Measurements from ENCODE around the gene EDN2.

The EDN2 gene

DNA sequence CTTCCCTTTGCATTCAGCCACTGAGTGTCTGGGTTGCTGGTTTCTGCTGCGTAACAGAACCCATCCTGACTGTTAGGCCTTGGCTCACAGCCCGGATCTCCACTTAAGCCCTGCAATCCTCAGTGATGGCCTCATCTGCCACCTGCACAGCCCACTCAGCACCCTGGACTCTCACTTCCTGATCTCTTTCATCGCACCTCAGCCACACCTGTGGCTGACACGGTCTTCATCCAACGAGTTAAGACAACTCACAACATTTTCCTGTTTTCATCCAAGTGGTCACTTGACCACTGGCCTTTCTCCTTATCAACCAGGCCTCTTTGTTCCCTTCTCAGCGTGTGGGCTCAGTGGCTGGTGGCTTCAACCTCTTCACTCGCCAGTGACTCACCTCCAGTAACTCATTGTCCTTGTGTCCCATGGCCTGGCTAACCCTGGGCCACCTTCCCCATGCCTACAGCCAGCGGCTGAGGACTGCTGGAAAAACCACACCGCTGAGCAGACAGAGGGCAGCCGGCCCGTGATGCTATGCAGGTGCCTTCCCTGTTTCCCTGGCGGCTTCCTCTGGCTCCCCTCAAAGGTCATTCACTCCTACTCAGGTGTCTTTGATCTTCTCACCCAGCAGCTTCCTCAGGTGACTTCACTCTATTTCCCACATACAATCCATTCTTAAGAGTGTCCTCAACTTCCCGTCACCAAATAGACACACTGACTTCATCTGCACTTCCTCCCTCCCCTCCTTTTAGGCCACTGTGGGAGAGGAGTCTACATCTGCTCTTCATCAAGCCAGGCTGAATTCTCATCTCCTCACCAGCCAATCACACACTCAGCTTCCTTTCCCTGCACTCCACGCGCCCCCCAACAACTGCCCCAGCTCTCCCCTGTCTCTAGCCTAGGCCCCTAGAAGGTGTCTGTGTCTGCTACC, 19.9 kb upstream of the EDN2 start:
- DNase-seq, result no peak
- H3K27me3 ChIP-seq (replicated peaks in 2 of 5; ENCODE audit: control insufficient read depth in 4 of 5, insufficient read depth in 5 of 5, low read length in 4 of 5), result no peaks in the 10 kb centered on the region
- WGBS (ENCODE audit: insufficient coverage), result 92% methylated on average over 14 of the region's 15 CpGs
- no peaks in the 10 kb centered on the region for H3K9me3 ChIP-seq (ENCODE audit: control extremely low read depth in 1 of 5, control insufficient read depth in 4 of 5, insufficient read depth in 2 of 5, low read depth in 1 of 5, low read length in 4 of 5)
- ChIA-PET POLR2A (no interaction called here), CTCF (no interaction called here)
- H3K36me3 ChIP-seq (ENCODE audit: control insufficient read depth in 4 of 4, insufficient read depth in 4 of 4, low read length in 3 of 4), result no peaks in the 10 kb centered on the region
- H3K4me3 ChIP-seq (ENCODE audit: control insufficient read depth in 1 of 7, extremely low read depth in 1 of 7, insufficient read depth in 4 of 7, low read depth in 2 of 7, low read length in 6 of 7), result no peak overlapping the region
- H3K4me1 ChIP-seq (ENCODE audit: control extremely low read depth in 1 of 4, control insufficient read depth in 4 of 4, insufficient read depth in 4 of 4, low read length in 3 of 4), result peaks cover 0 to 7% (median 2%) of the 10 kb centered on the region in 4 experiments
- H3K27ac ChIP-seq (ENCODE audit: insufficient read depth in 1 of 2, low read depth in 1 of 2, low read length in 2 of 2, poor library complexity in 1 of 2, severe bottlenecking in 2 of 2), result no peak overlapping the region

DNA sequence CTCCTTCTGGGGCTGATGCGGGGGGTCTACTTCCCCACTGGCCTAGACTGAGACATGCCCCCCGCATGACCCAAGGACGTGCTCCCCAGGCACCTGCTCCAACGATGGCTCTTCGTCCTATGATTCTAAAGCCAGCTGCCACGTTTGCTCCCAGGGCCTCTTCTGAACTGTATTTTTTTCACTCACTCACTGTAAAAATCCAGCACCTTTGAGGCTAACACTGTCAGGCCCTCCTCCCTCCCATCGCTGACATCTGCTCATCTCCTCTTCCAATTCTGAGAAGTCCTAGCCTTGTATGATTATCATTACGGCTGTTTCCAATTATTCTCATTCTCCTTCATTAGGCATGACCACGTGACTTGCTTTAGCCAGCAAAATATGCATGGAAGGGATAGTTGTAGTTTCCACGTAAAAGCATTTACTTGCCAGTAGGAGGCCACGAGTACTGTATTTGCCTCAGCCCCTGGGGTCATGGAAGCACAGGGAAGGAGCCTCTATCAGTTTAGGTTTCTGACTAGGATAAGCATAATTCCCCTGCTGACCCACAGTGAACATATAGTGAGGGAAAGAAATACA, 19.1 kb upstream of the EDN2 start:
- Histone ChIP-seq H3K4me3 (ENCODE audit: control insufficient read depth in 1 of 7, extremely low read depth in 1 of 7, insufficient read depth in 4 of 7, low read depth in 2 of 7, low read length in 6 of 7) (no peak overlapping the region), H3K4me1 (ENCODE audit: control extremely low read depth in 1 of 4, control insufficient read depth in 4 of 4, insufficient read depth in 4 of 4, low read length in 3 of 4) (peaks cover 0 to 3% (median 1%) of the 10 kb centered on the region in 4 experiments), H3K9me3 (ENCODE audit: control extremely low read depth in 1 of 5, control insufficient read depth in 4 of 5, insufficient read depth in 2 of 5, low read depth in 1 of 5, low read length in 4 of 5) (no peaks in the 10 kb centered on the region), H3K36me3 (ENCODE audit: control insufficient read depth in 4 of 4, insufficient read depth in 4 of 4, low read length in 3 of 4) (no peaks in the 10 kb centered on the region), H3K27ac (ENCODE audit: insufficient read depth in 1 of 2, low read depth in 1 of 2, low read length in 2 of 2, poor library complexity in 1 of 2, severe bottlenecking in 2 of 2) (no peak overlapping the region), H3K27me3 (replicated peaks in 2 of 5; ENCODE audit: control insufficient read depth in 4 of 5, insufficient read depth in 5 of 5, low read length in 4 of 5) (no peaks in the 10 kb centered on the region)
- no peak for DNase-seq
- ChIA-PET POLR2A (no interaction called here), CTCF (no interaction called here)
- 98% methylated on average over 10 of the region's 11 CpGs for WGBS (ENCODE audit: insufficient coverage)

DNA sequence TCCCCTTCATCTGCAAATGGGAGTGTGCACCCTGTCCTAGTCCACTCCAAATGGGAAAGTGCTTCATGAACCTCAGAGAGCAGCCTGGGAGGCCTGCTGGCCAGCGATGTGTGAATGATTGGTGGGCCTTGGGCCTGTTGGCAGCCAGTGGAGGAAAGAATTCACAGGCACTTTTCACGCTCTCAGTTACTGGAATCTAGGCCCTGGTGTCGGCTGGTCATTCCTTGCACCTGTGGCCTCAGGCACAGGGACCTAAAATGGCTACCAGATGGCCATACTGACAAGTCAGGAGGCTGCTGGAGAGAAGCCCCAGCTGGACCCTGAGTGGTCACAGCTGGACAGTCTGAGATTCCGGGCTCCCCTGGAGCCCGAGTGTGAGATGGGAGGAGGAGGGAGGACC, 18.4 kb upstream of the EDN2 start:
- Histone ChIP-seq H3K36me3 (ENCODE audit: control insufficient read depth in 4 of 4, insufficient read depth in 4 of 4, low read length in 3 of 4) (no peaks in the 10 kb centered on the region), H3K9me3 (ENCODE audit: control extremely low read depth in 1 of 5, control insufficient read depth in 4 of 5, insufficient read depth in 2 of 5, low read depth in 1 of 5, low read length in 4 of 5) (no peaks in the 10 kb centered on the region), H3K4me1 (ENCODE audit: control extremely low read depth in 1 of 4, control insufficient read depth in 4 of 4, insufficient read depth in 4 of 4, low read length in 3 of 4) (peaks cover 0 to 4% (median 2%) of the 10 kb centered on the region in 4 experiments), H3K27ac (ENCODE audit: insufficient read depth in 1 of 2, low read depth in 1 of 2, low read length in 2 of 2, poor library complexity in 1 of 2, severe bottlenecking in 2 of 2) (no peak overlapping the region), H3K27me3 (replicated peaks in 2 of 5; ENCODE audit: control insufficient read depth in 4 of 5, insufficient read depth in 5 of 5, low read length in 4 of 5) (no peaks in the 10 kb centered on the region), H3K4me3 (ENCODE audit: control insufficient read depth in 1 of 7, extremely low read depth in 1 of 7, insufficient read depth in 4 of 7, low read depth in 2 of 7, low read length in 6 of 7) (no peak overlapping the region)
- no peak for DNase-seq
- ChIA-PET CTCF (no interaction called here), POLR2A (no interaction called here)
- 95% methylated on average over 5 of the region's 5 CpGs for WGBS (ENCODE audit: insufficient coverage)

DNA sequence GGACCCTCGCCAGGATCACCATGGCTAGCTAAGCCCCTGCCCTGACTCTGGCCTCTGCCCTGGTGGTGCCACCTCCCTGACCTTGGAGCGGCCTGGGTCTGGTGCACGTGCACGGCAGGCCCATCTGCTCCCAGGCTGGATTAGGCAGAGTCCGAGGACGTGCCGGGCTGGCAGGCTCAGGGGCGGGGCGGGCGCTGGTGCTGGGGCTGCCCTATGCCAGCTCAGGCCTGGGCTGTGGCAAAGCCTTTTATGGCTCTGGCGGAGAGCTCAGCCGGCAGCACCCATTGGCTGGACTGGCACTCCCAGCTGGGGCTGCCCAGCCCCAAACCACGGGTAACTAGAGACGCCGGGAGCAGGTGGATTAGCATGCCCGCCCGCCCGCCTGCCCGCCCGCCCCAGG, 17.1 kb upstream of the EDN2 start:
- CTCF ChIA-PET, result interaction anchor here (1.2 kb wide), 1 partner anchor 9 kb away, joined by 3 read pairs; no protein-coding TSS in a partner anchor
- DNase-seq, result no peak
- Histone ChIP-seq H3K4me3 (ENCODE audit: control insufficient read depth in 1 of 7, extremely low read depth in 1 of 7, insufficient read depth in 4 of 7, low read depth in 2 of 7, low read length in 6 of 7) (no peak overlapping the region), H3K27ac (ENCODE audit: insufficient read depth in 1 of 2, low read depth in 1 of 2, low read length in 2 of 2, poor library complexity in 1 of 2, severe bottlenecking in 2 of 2) (no peak overlapping the region), H3K4me1 (ENCODE audit: control extremely low read depth in 1 of 4, control insufficient read depth in 4 of 4, insufficient read depth in 4 of 4, low read length in 3 of 4) (peaks cover 0 to 8% (median 3%) of the 10 kb centered on the region in 4 experiments), H3K9me3 (ENCODE audit: control extremely low read depth in 1 of 5, control insufficient read depth in 4 of 5, insufficient read depth in 2 of 5, low read depth in 1 of 5, low read length in 4 of 5) (no peaks in the 10 kb centered on the region), H3K36me3 (ENCODE audit: control insufficient read depth in 4 of 4, insufficient read depth in 4 of 4, low read length in 3 of 4) (no peaks in the 10 kb centered on the region), H3K27me3 (replicated peaks in 2 of 5; ENCODE audit: control insufficient read depth in 4 of 5, insufficient read depth in 5 of 5, low read length in 4 of 5) (peaks cover 0 to 7% (median 0%) of the 10 kb centered on the region in 5 experiments)
- 98% methylated on average over 20 of the region's 20 CpGs for WGBS (ENCODE audit: insufficient coverage)
- POLR2A ChIA-PET, result no interaction called here

DNA sequence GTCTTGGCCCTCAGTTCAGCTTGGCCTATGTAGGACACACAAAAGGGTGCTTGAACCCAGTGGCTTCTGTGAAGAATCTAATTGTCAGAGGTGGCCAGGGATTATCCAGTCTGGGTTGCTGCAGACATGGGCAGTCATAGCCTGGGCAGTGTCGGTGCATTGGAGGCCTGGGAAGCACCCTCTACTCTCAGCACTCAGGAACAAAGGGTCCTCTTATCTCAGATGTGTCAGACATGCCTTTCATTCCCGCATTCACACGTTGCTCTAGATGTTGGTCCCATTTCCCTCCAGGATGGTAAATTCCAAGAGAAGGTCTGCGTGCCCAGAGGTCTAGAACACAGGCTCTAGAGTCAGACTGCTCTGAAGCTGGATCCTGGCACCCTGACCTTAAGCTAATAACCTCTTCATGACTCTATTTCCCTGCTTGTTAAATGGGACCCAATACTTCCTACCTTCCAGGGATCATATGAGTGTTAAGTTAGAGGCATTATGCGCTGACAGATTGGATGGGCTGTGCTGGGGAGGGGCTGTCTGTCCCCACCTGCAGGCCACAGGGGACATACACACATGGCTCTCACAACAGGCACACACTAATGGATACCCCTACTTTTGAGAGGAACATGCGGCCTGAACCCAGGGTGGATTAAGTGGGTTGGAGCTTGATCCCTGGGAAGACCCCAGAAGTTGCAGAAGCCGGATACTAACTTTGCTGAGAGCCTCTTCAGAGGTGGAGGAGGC, 16.5 kb upstream of the EDN2 start:
- Histone ChIP-seq H3K9me3 (ENCODE audit: control extremely low read depth in 1 of 5, control insufficient read depth in 4 of 5, insufficient read depth in 2 of 5, low read depth in 1 of 5, low read length in 4 of 5) (no peaks in the 10 kb centered on the region), H3K27ac (ENCODE audit: insufficient read depth in 1 of 2, low read depth in 1 of 2, low read length in 2 of 2, poor library complexity in 1 of 2, severe bottlenecking in 2 of 2) (no peak overlapping the region), H3K27me3 (replicated peaks in 2 of 5; ENCODE audit: control insufficient read depth in 4 of 5, insufficient read depth in 5 of 5, low read length in 4 of 5) (peaks cover 0 to 10% (median 0%) of the 10 kb centered on the region in 5 experiments), H3K4me1 (ENCODE audit: control extremely low read depth in 1 of 4, control insufficient read depth in 4 of 4, insufficient read depth in 4 of 4, low read length in 3 of 4) (peaks cover 0 to 15% (median 8%) of the 10 kb centered on the region in 4 experiments), H3K4me3 (ENCODE audit: control insufficient read depth in 1 of 7, extremely low read depth in 1 of 7, insufficient read depth in 4 of 7, low read depth in 2 of 7, low read length in 6 of 7) (no peak overlapping the region), H3K36me3 (ENCODE audit: control insufficient read depth in 4 of 4, insufficient read depth in 4 of 4, low read length in 3 of 4) (no peaks in the 10 kb centered on the region)
- CTCF ChIA-PET, result interaction anchor here (1.2 kb wide), 1 partner anchor 8 kb away, joined by 3 read pairs; no protein-coding TSS in a partner anchor
- POLR2A ChIA-PET, result no interaction called here
- 94% methylated on average over 6 of the region's 7 CpGs for WGBS (ENCODE audit: insufficient coverage)
- no peak for DNase-seq

DNA sequence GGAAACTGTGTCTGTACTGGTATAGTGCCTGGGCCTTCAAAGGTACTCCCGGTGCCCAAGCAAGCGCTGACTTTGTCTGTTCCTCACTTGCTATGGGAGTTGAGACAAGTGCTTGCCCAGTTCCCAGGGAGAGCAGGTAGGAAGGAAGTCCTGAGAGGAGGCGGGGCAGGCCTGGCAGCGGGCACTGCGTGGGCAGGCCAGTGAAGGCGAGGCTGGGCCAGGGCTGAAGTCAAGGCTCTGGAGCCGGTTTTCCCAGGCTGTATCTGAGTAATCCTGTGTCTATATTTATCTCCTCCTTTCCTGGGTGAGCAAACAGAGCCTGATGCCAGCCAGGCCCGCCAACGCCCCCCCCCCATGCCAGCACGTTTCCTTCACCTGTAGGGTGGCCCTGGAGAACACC, 15.9 kb upstream of the EDN2 start:
- Histone ChIP-seq H3K4me1 (ENCODE audit: control extremely low read depth in 1 of 4, control insufficient read depth in 4 of 4, insufficient read depth in 4 of 4, low read length in 3 of 4) (peaks cover 0 to 20% (median 11%) of the 10 kb centered on the region in 4 experiments), H3K27me3 (replicated peaks in 2 of 5; ENCODE audit: control insufficient read depth in 4 of 5, insufficient read depth in 5 of 5, low read length in 4 of 5) (peaks cover 0 to 12% (median 4%) of the 10 kb centered on the region in 5 experiments), H3K4me3 (ENCODE audit: control insufficient read depth in 1 of 7, extremely low read depth in 1 of 7, insufficient read depth in 4 of 7, low read depth in 2 of 7, low read length in 6 of 7) (no peak overlapping the region), H3K9me3 (ENCODE audit: control extremely low read depth in 1 of 5, control insufficient read depth in 4 of 5, insufficient read depth in 2 of 5, low read depth in 1 of 5, low read length in 4 of 5) (no peaks in the 10 kb centered on the region), H3K27ac (ENCODE audit: insufficient read depth in 1 of 2, low read depth in 1 of 2, low read length in 2 of 2, poor library complexity in 1 of 2, severe bottlenecking in 2 of 2) (no peak overlapping the region), H3K36me3 (ENCODE audit: control insufficient read depth in 4 of 4, insufficient read depth in 4 of 4, low read length in 3 of 4) (no peaks in the 10 kb centered on the region)
- DNase-seq, result no peak
- 98% methylated on average over 7 of the region's 10 CpGs for WGBS (ENCODE audit: insufficient coverage)
- ChIA-PET CTCF (interaction anchor here (1.0 kb wide), 1 partner anchor 24 kb away, joined by 3 read pairs; no protein-coding TSS in a partner anchor), POLR2A (no interaction called here)

All from common myeloid progenitor, CD34-positive (primary cell).